Left kidney (tissue), 2 donors: ENCODE measurements around the gene PTPRO. TPM values are rescaled to one million over a fixed set of nuclear protein-coding genes. Genes with fewer than 3 reads are reported as not detected.

Source experiments
- DNase-seq: peaks from one replicate; pipeline ENCODE4 v3.0.0-alpha.2; 2013
- polyA plus RNA-seq: library from polyadenylated mRNA; unstranded; fragments of 120-200 nt; gene quantifications from one replicate; pipeline ENCODE4 v1.2.1, GENCODE V29; 2013; ENCODE audit not compliant: insufficient read length

Gene PTPRO
- polyA plus RNA-seq, 1 donor: 257 TPM

DNA sequence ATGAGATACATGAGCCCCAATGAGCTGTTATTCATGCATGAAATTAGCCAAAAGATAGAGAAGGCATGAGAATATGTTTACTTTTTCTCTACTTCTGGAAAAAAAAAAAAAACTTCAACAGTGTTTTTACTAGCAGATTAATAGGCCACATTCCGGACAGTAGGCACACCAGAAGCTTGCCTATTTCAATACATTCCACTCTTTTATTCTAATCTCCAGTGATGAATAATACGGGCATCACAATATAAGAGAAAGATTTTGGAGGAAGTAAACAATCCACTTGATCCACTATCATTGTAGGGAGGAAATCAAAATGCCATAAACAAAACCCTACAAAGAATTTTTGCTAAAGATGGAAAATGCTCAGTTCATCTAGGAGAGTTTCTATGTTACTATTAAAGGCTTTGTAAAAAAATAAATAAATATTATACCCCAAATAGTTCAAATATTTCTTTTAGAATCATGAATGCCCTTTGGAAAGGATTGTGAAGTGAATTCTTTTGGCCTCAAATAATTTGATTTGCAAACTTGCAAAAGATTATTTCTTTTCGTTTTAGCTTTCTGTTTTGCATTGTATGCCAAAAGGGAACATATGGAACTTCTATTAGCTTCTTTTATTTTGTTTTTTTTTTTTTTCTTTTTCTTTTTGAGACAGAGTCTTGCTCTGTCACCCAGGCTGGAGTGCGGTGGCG is 234.2 kb downstream of the PTPRO start:
- no peak for DNase-seq

- no peak for DNase-seq
Measured at GRCh38 chr12:15558915-15559528, 236.7 kb downstream of the PTPRO start.

DNA sequence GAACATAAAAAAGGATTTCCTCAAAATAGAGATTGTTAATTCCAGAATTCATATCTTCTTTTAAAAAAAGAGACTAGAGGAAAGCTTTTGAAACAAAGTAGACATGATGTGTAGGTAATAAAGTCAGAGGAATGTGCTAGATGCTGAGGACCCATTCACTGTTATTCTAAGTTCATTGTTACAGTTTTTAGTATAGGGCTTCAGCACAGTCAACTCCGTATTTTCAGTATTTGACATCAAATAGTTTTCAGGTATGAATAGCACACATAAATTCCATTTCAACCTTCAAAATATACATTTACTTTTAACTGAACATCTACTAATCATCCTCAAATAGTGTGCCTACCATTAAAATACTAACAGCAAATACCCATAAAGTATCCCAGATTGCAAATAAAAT is 239.1 kb downstream of the PTPRO start:
- DNase-seq: no peak

DNA sequence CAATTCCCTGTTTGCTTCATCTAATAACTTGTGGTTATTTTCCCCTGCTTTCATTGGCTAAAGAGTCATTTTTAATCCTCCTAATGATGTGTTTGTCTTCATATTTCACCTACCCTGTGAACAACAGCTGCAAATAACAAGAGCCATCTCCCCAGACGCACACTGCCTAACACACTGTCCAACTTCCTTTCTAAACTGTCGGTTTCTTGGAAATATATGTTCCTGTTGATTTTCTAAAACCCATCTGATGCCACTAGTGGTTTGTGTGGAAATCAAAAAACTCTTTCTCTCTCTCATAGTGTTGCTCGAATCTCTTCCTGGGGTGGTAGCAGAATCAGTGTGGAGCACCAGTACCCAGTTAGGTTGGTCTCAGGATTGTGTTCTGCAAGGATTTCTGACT is 240.0 kb downstream of the PTPRO start:
- DNase-seq: no peak

GRCh38 chr12:15563663-15564062 is 241.4 kb downstream of the PTPRO start:
- DNase-seq: no peak

DNA sequence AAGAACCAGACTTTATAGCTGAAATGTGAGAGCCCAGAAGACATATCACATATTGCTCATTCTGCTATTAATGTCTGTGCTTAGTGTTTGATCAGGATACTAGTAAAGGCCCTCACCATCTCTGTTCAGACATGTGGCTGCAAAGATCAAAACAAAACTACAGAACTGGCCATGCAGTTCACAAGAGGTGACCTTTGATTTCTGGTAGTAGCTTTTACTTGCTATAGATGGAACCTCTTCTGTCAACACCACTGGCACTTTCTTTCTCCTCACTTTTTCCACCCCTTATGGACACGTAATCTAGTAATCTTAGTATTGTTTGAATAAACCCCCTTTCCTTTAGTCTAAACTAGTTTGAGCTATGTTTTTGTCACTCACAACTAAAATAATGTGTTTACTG is 252.0 kb downstream of the PTPRO start:
- no peak for DNase-seq

- no peak for DNase-seq
Measured at GRCh38 chr12:15575671-15576541, 253.6 kb downstream of the PTPRO start.

DNA sequence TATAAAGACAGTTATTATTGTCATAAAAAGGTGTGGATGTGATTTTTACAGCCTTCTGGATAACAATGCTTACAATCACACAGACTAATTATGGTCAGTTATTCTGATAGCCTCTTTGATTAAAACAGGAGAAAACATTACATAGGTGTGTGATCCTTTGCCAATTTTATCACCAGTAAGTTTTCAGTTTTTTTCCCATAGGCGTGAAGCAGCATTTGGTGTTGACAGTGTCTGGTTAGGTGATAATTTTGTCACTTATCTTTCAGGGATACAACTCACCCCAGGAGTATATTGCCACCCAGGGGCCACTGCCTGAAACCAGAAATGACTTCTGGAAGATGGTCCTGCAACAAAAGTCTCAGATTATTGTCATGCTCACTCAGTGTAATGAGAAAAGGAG is 258.1 kb downstream of the PTPRO start:
- no peak for DNase-seq

GRCh38 chr12:15581006-15581405 is 258.7 kb downstream of the PTPRO start:
- no peak for DNase-seq

DNA sequence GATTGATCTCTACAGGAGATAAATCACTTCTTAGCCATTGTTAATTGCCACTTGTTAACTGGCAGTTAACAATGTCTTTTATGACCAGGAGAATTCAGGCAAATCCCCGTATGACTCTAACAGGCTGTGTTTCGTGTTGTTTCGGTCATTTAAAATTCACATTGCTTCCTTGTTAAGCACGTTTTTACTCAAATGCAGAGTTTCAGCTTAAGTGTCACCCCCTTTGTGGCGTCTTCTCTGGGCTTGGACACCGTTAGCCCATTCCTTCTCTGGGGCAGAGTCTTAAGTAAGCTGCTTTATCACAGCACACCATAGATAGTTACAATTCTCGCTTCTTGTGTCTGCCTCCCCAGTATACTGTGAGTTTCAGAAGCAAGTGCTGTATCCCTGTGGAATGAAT is 261.5 kb downstream of the PTPRO start:
- no peak for DNase-seq

DNA sequence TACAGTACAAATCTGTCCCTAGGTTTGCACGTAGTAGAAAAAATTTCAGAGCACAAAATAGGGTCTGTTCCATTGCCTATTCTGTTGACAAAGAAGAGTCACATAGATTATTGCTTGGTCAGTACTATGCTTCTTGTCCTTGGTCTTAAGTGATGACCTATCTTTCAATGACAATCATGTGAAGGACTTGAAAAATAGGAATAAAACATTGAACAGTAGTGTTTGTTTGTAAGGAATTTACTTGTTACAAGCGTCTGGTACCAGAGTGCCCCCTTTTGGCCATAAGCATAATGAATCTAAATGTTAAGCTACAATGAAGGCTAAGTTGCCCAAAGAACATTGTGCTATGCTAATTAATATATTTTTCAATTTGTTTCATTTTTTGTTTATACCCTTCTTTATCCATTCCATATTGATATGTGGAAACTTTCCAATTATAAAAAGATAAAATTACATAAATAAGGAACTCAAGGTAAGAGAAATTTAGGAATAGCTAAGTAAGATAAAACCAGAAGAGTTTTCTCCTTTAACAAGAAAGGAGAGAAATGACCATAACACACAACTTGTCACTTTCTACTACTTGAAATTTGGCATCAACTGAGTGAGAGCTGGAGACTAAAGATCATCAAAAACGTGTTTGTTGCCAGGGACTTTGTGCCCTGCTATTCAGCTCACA is 262.2 kb downstream of the PTPRO start:
- DNase-seq: peak; percentile 55

- no peak for DNase-seq
Measured at GRCh38 chr12:15589328-15590032, 267.2 kb downstream of the PTPRO start.

DNA sequence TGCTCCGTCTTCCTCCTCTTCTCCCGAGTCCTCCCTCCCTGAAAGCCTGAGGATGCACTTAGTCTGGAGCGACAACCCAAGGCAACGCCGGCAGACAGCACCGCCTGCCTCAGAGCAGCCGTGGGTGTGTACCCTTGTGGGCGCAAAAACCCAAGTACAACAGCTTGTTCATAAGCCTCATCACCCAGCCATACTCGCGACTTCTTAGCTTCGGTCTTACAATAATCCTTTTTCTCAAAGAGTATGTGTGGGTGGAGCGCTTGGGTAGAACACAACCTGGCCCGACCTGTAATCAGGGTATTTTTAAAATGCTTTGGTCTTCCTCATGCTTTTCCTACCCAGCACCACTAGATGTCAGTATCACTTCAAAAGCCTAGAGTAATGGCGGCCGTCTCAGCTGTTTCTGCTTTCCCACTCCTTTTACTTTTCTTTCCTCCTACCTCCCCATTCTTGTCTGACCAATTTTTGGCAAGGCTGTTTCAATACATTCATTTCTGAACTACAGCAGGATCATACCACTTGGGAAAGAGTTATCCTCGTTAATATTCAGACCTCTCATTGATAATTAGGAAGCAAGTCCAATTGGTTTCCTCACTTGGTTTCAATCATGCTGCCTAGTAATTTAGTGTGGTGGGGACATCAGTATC is 268.0 kb downstream of the PTPRO start:
- DNase-seq: peak; percentile 83

DNA sequence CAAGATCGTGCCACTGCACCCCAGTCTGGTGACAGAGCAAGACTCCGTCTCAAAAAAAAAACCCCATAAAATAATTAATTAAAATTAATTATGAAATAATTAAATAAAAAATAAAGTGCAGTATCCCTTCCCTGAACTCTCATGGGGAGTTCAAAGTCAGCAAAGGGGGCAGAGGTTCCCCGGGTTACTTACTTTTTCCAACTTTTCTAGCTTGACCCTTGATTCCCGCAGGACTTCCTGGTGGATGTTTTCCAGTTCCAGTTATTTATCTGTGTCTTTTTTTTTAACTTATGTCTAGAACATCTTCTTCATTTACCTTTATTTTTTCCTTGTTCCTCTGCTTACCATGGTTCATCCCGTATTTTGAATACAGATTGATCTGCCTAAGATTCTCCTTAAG is 269.5 kb downstream of the PTPRO start:
- no peak for DNase-seq

GRCh38 chr12:15592934-15593333 is 270.6 kb downstream of the PTPRO start:
- DNase-seq: no peak

DNA sequence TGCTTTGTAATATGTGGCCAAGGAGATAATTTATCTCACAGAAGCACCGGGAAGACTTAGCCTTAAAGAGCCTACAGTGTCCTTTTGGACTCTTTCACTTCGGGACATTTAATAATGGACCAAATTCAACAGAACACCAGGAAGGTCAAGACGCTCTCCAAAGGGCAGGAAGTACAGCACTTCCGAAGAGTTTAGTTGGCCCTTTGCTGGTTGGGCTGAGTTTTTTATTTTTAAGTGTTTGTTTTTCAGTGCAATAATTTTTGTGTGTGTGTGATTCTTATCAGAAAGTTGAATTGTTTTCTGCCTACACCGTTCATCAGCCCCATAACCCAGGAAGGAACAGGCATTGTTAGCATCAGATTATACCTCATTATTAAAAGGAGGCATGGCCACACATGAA is 273.9 kb downstream of the PTPRO start:
- no peak for DNase-seq

DNA sequence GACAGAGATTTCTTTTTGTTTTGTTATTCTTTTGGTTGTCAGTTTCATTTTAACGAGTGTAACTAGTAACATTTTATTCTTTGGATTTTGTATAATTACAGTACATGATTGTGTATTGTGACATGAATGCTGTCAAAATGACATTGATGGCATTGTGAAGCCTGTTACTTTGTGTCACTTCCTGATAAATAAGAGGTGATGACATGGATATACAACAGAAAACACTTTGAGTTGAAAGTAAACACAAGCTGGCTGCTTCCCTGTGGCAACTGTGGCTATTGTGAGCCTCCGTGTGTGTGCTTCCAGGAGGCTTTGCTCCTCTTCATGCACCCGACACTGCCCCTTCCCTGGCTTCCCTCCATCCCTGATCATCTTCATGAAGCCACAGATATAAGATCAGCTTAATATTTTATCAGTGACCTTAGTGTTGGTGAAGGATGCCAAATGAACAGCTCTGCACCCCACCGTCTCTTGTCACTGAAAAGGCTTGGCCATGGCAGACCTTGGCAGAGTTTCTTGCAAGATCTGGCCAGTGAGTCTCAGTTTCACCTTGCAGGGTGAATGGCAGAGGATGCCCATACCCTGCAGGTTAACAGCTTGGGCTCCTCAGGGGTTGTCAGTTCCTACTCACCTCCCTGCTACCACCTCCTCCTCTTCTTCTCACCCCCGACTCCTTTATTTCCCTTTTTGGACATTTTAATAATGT is 275.0 kb downstream of the PTPRO start:
- no peak for DNase-seq

- peak; percentile 43 for DNase-seq
Measured at GRCh38 chr12:15599266-15600037, 277.1 kb downstream of the PTPRO start.

DNA sequence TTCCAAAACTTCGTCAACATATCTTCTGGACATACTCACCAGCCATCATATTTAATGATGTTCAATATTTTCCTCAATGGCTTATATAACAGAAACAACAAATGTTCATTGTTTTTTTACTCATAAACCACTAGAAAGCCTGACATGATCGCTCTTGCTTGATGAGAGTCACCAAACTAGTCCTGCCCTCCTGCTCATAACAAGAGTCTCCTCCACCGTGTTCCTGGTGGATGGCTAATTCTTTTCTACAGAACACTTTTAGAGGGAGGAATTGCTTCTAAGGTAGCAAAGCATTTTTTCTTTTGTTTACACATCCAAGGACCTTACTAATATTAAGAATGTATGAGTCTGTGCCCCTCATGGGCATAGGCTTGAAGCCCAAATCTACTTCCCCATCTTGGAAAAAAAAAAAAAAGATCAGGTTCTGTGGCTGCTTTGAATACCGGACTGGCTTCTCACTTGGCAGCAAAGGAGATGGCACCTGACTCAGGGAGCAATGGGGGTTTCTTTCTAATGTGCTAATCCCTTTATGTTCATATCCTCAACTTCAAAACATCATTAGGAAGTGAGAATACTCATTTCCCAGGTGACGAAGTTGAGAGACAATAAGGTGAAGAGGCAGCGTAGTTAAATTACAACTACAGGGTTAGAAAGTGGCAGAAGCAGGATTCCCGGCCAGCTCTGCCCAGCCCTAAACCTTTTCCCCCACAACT is 278.1 kb downstream of the PTPRO start:
- DNase-seq: no peak
